Upper lobe of left lung (tissue), 6 donors: ENCODE data around the gene ACSL3. TPM values are rescaled to one million over a fixed set of nuclear protein-coding genes. Genes with fewer than 3 reads are reported as not detected.

ENCODE experiments used
- ATAC-seq, 2 donors: fragments of 200-7000 bp; cut with Tn5 transposase; one replicate each; pipeline ENCODE4 v1.9.1; 2022; ENCODE audit warnings: mild to moderate bottlenecking in 2 of 2, moderate library complexity in 2 of 2; ENCODE audit not compliant: low FRiP score in 2 of 2
- DNase-seq, 2 donors: peaks; one replicate each; pipeline ENCODE4 v3.0.0-alpha.2; 2019 to 2020
- H3K27ac ChIP-seq, 4 donors: fragments of 200-600 bp; sonication (generic); one replicate each; pipeline ENCODE4 v1.5.1; 2016 to 2019
- H3K27me3 ChIP-seq, 4 donors: fragments of 200-600 bp; sonication (generic); one replicate each; pipeline ENCODE4 v1.5.1; 2017 to 2019
- H3K36me3 ChIP-seq, 4 donors: fragments of 200-600 bp; sonication (generic); one replicate each; pipeline ENCODE4 v1.5.1; 2016 to 2019
- H3K4me1 ChIP-seq, 4 donors: fragments of 200-600 bp; sonication (generic); one replicate each; pipeline ENCODE4 v1.5.1; 2018 to 2019
- H3K4me3 ChIP-seq, 4 donors: fragments of 200-600 bp; sonication (generic); one replicate each; pipeline ENCODE4 v1.5.1; 2017 to 2019; ENCODE audit warnings: mild to moderate bottlenecking in 2 of 4, moderate library complexity in 1 of 4
- H3K9me3 ChIP-seq, 4 donors: fragments of 200-600 bp; sonication (generic); one replicate each; pipeline ENCODE4 v1.5.1; 2018 to 2019
- CTCF ChIP-seq, 6 experiments: fragments of 450-650 bp in 4 of 6; fragments of 200-600 bp in 2 of 6; sonication (generic) in 2 of 6; IDR thresholded peaks; one replicate each; pipeline ENCODE4 v1.5.1; 2016 to 2019; ENCODE audit warnings: antibody characterized with exemption in 6 of 6
- EP300 ChIP-seq, 4 donors: sonication (generic); formaldehyde crosslinking; IDR thresholded peaks; one replicate each; pipeline ENCODE4 v1.5.1; 2017; ENCODE audit warnings: antibody characterized with exemption in 4 of 4, control low read depth in 2 of 4
- POLR2A ChIP-seq, 4 donors: fragments of 450-650 bp; IDR thresholded peaks; one replicate each; pipeline ENCODE4 v1.5.1; 2016 to 2017; ENCODE audit warnings: antibody characterized with exemption in 4 of 4, mild to moderate bottlenecking in 2 of 4
- POLR2AphosphoS5 ChIP-seq, 2 donors: sonication (generic); formaldehyde crosslinking; IDR thresholded peaks; one replicate each; pipeline ENCODE4 v1.5.1; 2017; ENCODE audit warnings: antibody characterized with exemption in 2 of 2
- WGBS, 2 donors: methylation state at CpG; one replicate each; pipeline ENCODE4 v1.1.5; 2017 to 2018; 5-methylcytosine and 5-hydroxymethylcytosine counted together
- total RNA-seq, 6 donors: library from RNA; depleted of rRNA in 4 of 6; stranded (reverse); fragments of >200 nt in 4 of 6; gene quantifications; one replicate each; pipeline versions ENCODE4 v1.1.0 to v1.2.1, GENCODE V29; 2016 to 2021
- donor health status: DM: no; HTN: no; CAD: no; lungs with moderate emphysema.
- donor health status: DM: no; HTN: yes; CAD: no; lungs with severe emphysema.

ACSL3 gene
- total RNA-seq, 6 donors from 2014 or later = 35.6 to 86.0 (median 69.9) TPM

GRCh38 chr2:222897898-222898297, 37.1 kb downstream of the ACSL3 start:
- H3K36me3 ChIP-seq = peaks cover 0 to 4% (median 0%) of the 10 kb centered on the region in 4 donors
- no peak overlapping the region for H3K4me3 ChIP-seq
- no peaks in the 10 kb centered on the region for H3K9me3 ChIP-seq
- TF ChIP-seq CTCF (IDR thresholded peaks at IDR 0.05) = no peak
- TF ChIP-seq EP300 (IDR thresholded peaks at IDR 0.05) = no peak
- no peak for TF ChIP-seq POLR2A (IDR thresholded peaks at IDR 0.05)
- TF ChIP-seq POLR2AphosphoS5 (IDR thresholded peaks at IDR 0.05) = no peak
- DNase-seq (no peak), ATAC-seq (no peak)
- no peaks in the 10 kb centered on the region for H3K27me3 ChIP-seq
- H3K4me1 ChIP-seq = peaks cover 9 to 40% (median 32%) of the 10 kb centered on the region in 4 donors
- 54 to 59% methylated on average over 2 of the region's 3 CpGs for WGBS, 2 donors
- H3K27ac ChIP-seq = peak overlapping the region in 1 of 4 donors; percentile 19

- 82 to 83% methylated on average over 17 of the region's 17 CpGs for WGBS, 2 donors
- Histone ChIP-seq H3K36me3 (peaks cover 0 to 4% (median 0%) of the 10 kb centered on the region in 4 donors), H3K27ac (no peak overlapping the region), H3K4me1 (peaks cover 6 to 43% (median 30%) of the 10 kb centered on the region in 4 donors), H3K27me3 (no peaks in the 10 kb centered on the region), H3K9me3 (no peaks in the 10 kb centered on the region), H3K4me3 (no peak overlapping the region)
- TF ChIP-seq CTCF (IDR thresholded peaks at IDR 0.05) = no peak
- no peak for TF ChIP-seq POLR2A (IDR thresholded peaks at IDR 0.05)
- no peak for TF ChIP-seq EP300 (IDR thresholded peaks at IDR 0.05)
- TF ChIP-seq POLR2AphosphoS5 (IDR thresholded peaks at IDR 0.05) = no peak
- ATAC-seq (peak in 1 of 2 donors; percentile 57), DNase-seq (no peak)
Observed at GRCh38 chr2:222899413-222900181, 38.8 kb downstream of the ACSL3 start.

- TF ChIP-seq EP300 (IDR thresholded peaks at IDR 0.05) (no peak), POLR2A (IDR thresholded peaks at IDR 0.05) (no peak), POLR2AphosphoS5 (IDR thresholded peaks at IDR 0.05) (no peak), CTCF (IDR thresholded peaks at IDR 0.05) (no peak)
- WGBS, 2 donors = 35 to 41% methylated on average over 2 of the region's 2 CpGs
- Histone ChIP-seq H3K4me3 (no peak overlapping the region), H3K27ac (no peak overlapping the region), H3K4me1 (peaks cover 6 to 43% (median 27%) of the 10 kb centered on the region in 4 donors), H3K27me3 (no peaks in the 10 kb centered on the region), H3K36me3 (peaks cover 0 to 4% (median 0%) of the 10 kb centered on the region in 4 donors), H3K9me3 (no peaks in the 10 kb centered on the region)
- ATAC-seq = no peak
- no peak for DNase-seq
Observed at GRCh38 chr2:222900354-222900753, 39.5 kb downstream of the ACSL3 start.

GRCh38 chr2:222902660-222903059, 41.8 kb downstream of the ACSL3 start:
- peak overlapping the region in 1 of 4 donors; percentile 5 for H3K27ac ChIP-seq
- peaks cover 0 to 4% (median 0%) of the 10 kb centered on the region in 4 donors for H3K36me3 ChIP-seq
- WGBS, 2 donors = 84 to 91% methylated on average over 4 of the region's 4 CpGs

More at GRCh38 chr2:222902660-222903059, 41.8 kb downstream of the ACSL3 start:
- ATAC-seq (no peak), DNase-seq (no peak)
- no peak overlapping the region for H3K4me3 ChIP-seq
- peaks cover 18 to 52% (median 38%) of the 10 kb centered on the region in 4 donors for H3K4me1 ChIP-seq
- no peaks in the 10 kb centered on the region for H3K9me3 ChIP-seq
- TF ChIP-seq CTCF (IDR thresholded peaks at IDR 0.05) (no peak), EP300 (IDR thresholded peaks at IDR 0.05) (no peak), POLR2A (IDR thresholded peaks at IDR 0.05) (no peak), POLR2AphosphoS5 (IDR thresholded peaks at IDR 0.05) (no peak)
- H3K27me3 ChIP-seq = no peaks in the 10 kb centered on the region
